Hippocampal formation (tissue), 2 donors: ENCODE results near the gene NCOA3.

Source experiments
- DNase-seq, 2 donors: peaks; one replicate each; lab custom pipeline; 2025; lab: John Stamatoyannopoulos, UW

NCOA3 gene

DNA sequence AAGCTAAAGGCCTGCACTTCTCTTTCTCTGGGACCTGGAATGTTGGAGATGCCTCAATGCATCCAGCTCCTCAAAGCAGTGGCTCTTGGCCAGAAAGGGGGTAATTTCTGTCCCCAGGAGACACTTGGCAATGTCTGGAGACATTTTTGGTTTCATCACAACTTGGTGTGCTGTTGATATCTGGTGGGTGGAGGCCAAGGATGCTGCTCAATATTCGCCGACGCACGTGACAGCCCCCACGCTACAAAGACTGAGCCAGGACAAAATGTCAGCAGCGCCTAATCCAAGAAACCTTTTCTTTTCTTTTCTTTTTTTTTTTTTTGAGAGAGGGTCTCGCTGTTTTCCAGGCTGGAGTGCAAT is 203.8 kb downstream of the NCOA3 start:
- no peak for DNase-seq

DNA sequence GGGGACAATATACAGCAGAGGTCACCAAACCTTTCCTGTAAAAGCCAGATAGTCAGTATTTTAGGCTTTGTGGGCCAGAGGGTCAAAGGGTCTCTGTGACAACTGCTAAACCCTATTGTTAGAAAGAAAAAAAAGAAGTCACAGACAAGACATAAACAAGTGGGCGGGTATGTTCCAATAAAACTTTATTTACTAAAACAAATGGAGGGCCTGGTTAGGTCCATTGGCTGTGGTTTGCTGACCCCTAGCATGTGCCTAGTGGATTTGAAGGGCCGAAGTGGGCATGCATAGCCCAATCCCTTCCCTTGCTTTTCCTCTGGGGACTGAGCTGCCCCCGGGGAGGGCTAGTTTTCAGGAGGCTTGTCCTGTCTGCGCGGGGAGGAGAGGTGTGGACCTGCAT is 204.7 kb downstream of the NCOA3 start:
- DNase-seq = no peak
